H1 (cell line): ENCODE measurements around the gene CNBP.

Experiments
- BACH1 ChIP-seq: IDR thresholded peaks from 2 replicates; pipeline ENCODE4 v1.6.1; 2012; ENCODE audit warnings: low read length, improper control_type of control experiment
- CREB1 ChIP-seq: IDR thresholded peaks from 2 replicates; pipeline ENCODE4 v1.6.1; 2012; ENCODE audit warnings: inconsistent platforms
- CTCF ChIP-seq, 3 experiments: IDR thresholded peaks; 1 replicate in 2 of 3; 2 replicates in 1 of 3; pipeline versions ENCODE4 v1.5.1 to v1.6.1; 2011; ENCODE audit warnings: low read length in 3 of 3, mild to moderate bottlenecking in 3 of 3, inconsistent platforms in 2 of 3, low read depth in 1 of 3, moderate library complexity in 1 of 3; ENCODE audit not compliant: insufficient read depth in 1 of 3; ENCODE audit errors: control extremely low read depth in 1 of 3
- EP300 ChIP-seq, 2 experiments: IDR thresholded peaks; 1 replicate in 1 of 2; 2 replicates in 1 of 2; pipeline ENCODE4 v1.6.1; 2011 to 2012; ENCODE audit warnings: low read depth in 2 of 2, low read length in 2 of 2, mild to moderate bottlenecking in 2 of 2, borderline replicate concordance in 1 of 2, inconsistent platforms in 1 of 2, moderate library complexity in 1 of 2
- JUND ChIP-seq: IDR thresholded peaks from 2 replicates; pipeline ENCODE4 v1.6.1; 2011; ENCODE audit warnings: mild to moderate bottlenecking, improper control_type of control experiment, low read length
- MAX ChIP-seq: IDR thresholded peaks from 2 replicates; pipeline ENCODE4 v1.6.1; 2012; ENCODE audit warnings: inconsistent platforms
- POLR2A ChIP-seq, 2 experiments: IDR thresholded peaks; 1 replicate in 1 of 2; 2 replicates in 1 of 2; pipeline ENCODE4 v1.6.1; 2011; ENCODE audit warnings: low read depth in 2 of 2, low read length in 2 of 2, mild to moderate bottlenecking in 2 of 2; ENCODE audit errors: control extremely low read depth in 1 of 2
- RAD21 ChIP-seq, 2 experiments: IDR thresholded peaks in 1 of 2; conservative IDR thresholded peaks in 1 of 2; 2 replicates each; pipeline ENCODE4 v1.6.1; 2011; ENCODE audit warnings: low read depth in 2 of 2, low read length in 2 of 2, improper control_type of control experiment in 1 of 2, inconsistent platforms in 1 of 2, mild to moderate bottlenecking in 1 of 2, moderate library complexity in 1 of 2
- RFX5 ChIP-seq: IDR thresholded peaks from 2 replicates; pipeline ENCODE4 v1.6.1; 2011; ENCODE audit warnings: low read depth, low read length, improper control_type of control experiment, borderline replicate concordance
- ZNF274 ChIP-seq: IDR thresholded peaks from 2 replicates; pipeline ENCODE4 v1.7.0; 2012; ENCODE audit warnings: low read length, borderline replicate concordance; ENCODE audit errors: extremely low read depth

GRCh38 chr3:129121016-129121791, 62.5 kb downstream of the CNBP start:
- TF ChIP-seq ZNF274 (no peak), BACH1 (no peak), JUND (no peak), CTCF (IDR thresholded peaks at IDR 0.05; ENCODE audit: control extremely low read depth in 1 of 3, insufficient read depth in 1 of 3, low read depth in 1 of 3, low read length in 3 of 3) (no peak), RFX5 (no peak), POLR2A (IDR thresholded peaks at IDR 0.05; ENCODE audit: control extremely low read depth in 1 of 2, low read depth in 2 of 2, low read length in 2 of 2) (no peak; a peak in 1 of 3 replicates), RAD21 (IDR thresholded peaks at IDR 0.05 in 1 of 2, conservative IDR thresholded peaks at IDR 0.05 in 1 of 2; ENCODE audit: low read depth in 2 of 2, low read length in 2 of 2) (no peak), EP300 (IDR thresholded peaks at IDR 0.05; ENCODE audit: borderline replicate concordance in 1 of 2, low read depth in 2 of 2, low read length in 2 of 2) (no peak), MAX (no peak; the same call in 1 of the 2 replicates), CREB1 (no peak)
